Epithelial cell of esophagus (primary cell): Measurements from ENCODE around the gene C10orf95.

Experiments
- DNase-seq: peaks from one replicate; pipeline ENCODE4 v3.0.0; 2010; ENCODE audit warnings: low read depth
- H3K4me3 ChIP-seq: 2 replicates; pipeline ENCODE4 v1.5.1; 2011; ENCODE audit warnings: mild to moderate bottlenecking, low read length, control low read depth
- CTCF ChIP-seq: IDR thresholded peaks from 2 replicates; pipeline ENCODE4 v1.5.1; 2011; ENCODE audit warnings: low read depth, mild to moderate bottlenecking, low read length, control low read depth, inconsistent platforms; ENCODE audit not compliant: insufficient read depth; ENCODE audit errors: missing control alignments

C10orf95 gene

DNA sequence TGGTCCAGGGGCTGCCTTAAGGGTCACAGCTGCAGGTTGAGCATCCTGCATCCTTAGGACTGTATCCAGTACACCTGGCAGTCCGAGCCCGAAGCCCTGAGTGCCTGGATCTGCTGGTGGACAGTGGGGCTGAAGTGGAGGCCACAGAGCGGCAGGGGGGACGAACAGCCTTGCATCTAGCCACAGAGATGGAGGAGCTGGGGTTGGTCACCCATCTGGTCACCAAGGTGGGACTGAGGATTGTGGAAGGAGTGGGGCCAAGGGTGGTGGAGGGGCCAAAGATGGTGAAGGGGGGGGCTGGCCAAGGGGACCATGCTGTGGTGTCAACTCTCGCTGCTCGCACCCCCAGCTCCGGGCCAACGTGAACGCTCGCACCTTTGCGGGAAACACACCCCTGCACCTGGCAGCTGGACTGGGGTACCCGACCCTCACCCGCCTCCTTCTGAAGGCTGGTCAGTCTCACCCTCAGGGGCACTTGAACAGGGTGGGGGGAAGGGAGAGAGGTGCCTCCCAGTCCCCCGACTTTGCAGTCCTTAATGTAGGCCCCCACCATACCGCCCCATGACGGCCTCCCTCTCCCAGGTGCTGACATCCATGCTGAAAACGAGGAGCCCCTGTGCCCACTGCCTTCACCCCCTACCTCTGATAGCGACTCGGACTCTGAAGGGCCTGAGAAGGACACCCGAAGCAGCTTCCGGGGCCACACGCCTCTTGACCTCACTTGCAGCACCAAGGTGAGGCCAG lies 50.6 kb downstream of the C10orf95 start:
- no peak for TF ChIP-seq CTCF
- no peak for DNase-seq
- H3K4me3 ChIP-seq: no peak overlapping the region

- no peak for TF ChIP-seq CTCF
- DNase-seq: no peak
- no peak overlapping the region for H3K4me3 ChIP-seq
Measured at GRCh38 chr10:102400076-102400475, 51.3 kb downstream of the C10orf95 start.
